Testis (tissue), 3 donors: Measurements from ENCODE around the gene ARMC12. TPM values are rescaled to one million over a fixed set of nuclear protein-coding genes. Genes with fewer than 3 reads are reported as not detected.

Source experiments
- DNase-seq: peaks from one replicate; pipeline ENCODE4 v3.0.0-alpha.2; 2019
- H3K27ac ChIP-seq, 2 donors: fragments of 200-600 bp; sonication (generic); one replicate each; pipeline ENCODE4 v1.5.1; 2019
- H3K27me3 ChIP-seq: fragments of 200-600 bp; sonication (generic); one replicate; pipeline ENCODE4 v1.5.1; 2019
- H3K36me3 ChIP-seq: fragments of 200-600 bp; sonication (generic); one replicate; pipeline ENCODE4 v1.5.1; 2017; ENCODE audit warnings: low read depth; ENCODE audit errors: missing control alignments
- H3K4me1 ChIP-seq: fragments of 200-600 bp; sonication (generic); one replicate; pipeline ENCODE4 v1.5.1; 2019
- H3K4me3 ChIP-seq, 2 donors: fragments of 200-600 bp; sonication (generic); one replicate each; pipeline ENCODE4 v1.5.1; 2017 to 2019
- H3K9me3 ChIP-seq: fragments of 200-600 bp; sonication (generic); one replicate; pipeline ENCODE4 v1.5.1; 2017
- POLR2A ChIP-seq: fragments of 450-650 bp; IDR thresholded peaks from one replicate; pipeline ENCODE4 v1.6.1; 2017; ENCODE audit warnings: antibody characterized with exemption, mild to moderate bottlenecking, moderate library complexity
- WGBS, 2 donors: methylation state at CpG; one replicate each; pipeline ENCODE4 v1.1.5; 2018; 5-methylcytosine and 5-hydroxymethylcytosine counted together
- intact Hi-C: fragments of 100-400 bp; cut with DNase I; formaldehyde crosslinking; loops from one replicate; pipeline ENCODE4 v1.15.1; 2023; ENCODE audit warnings: low total_unique reads
- polyA plus RNA-seq: library from polyadenylated mRNA; stranded (reverse); fragments of 350-450 nt; fragmentation: Illumina TruSeq; extraction: RNeasy Lipid Tissue Mini Kit (QIAGEN cat#74804); gene quantifications from one replicate; pipeline ENCODE4 v1.2.3, GENCODE V29; 2014; ENCODE audit warnings: low read depth, low replicate concordance; ENCODE audit not compliant: insufficient read depth
- total RNA-seq, 2 donors: library from RNA; depleted of rRNA; stranded (reverse); fragments of >200 nt; gene quantifications; one replicate each; pipeline ENCODE4 v1.2.3, GENCODE V29; 2016
- TF ChIP-seq, protein P1 (sequence below), 3 experiments: fragments of 450-650 bp in 2 of 3; fragments of 200-600 bp in 1 of 3; sonication (generic) in 1 of 3; IDR thresholded peaks; one replicate each; pipeline ENCODE4 v1.5.1; 2016 to 2019; ENCODE audit warnings: antibody characterized with exemption in 3 of 3, mild to moderate bottlenecking in 2 of 3, moderate library complexity in 1 of 3

ARMC12 gene
- total and polyA plus RNA-seq, 3 donors from 2014 or later = 46.8 to 104 (median 84.9) TPM

DNA sequence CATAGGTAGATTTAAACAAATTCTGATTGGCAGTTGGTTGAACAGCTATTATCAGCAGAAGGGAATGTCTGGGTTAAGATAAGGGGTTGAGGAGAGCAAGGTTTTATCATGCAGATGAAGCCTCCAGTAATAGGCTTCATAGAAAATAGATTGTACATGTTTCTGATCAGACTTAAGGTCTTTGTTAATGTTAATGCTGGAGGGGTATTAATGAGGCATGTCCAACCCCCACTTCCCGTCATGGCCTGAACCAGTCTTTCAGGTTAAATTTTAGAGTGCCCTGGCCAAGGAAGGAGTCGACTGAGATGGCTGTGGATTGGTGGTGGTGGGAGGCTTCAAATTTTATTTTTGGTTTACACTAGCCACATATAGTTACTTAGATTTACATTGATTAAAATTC, 47.4 kb downstream of the ARMC12 start:
- no peaks in the 10 kb centered on the region for H3K36me3 ChIP-seq
- intact Hi-C loops = no loop called here
- H3K4me1 ChIP-seq = no peaks in the 10 kb centered on the region
- no peaks in the 10 kb centered on the region for H3K27me3 ChIP-seq
- no peak for DNase-seq
- no peak overlapping the region for H3K4me3 ChIP-seq
- no peaks in the 10 kb centered on the region for H3K9me3 ChIP-seq
- WGBS, 2 donors = 73 to 79% methylated on average over 2 of the region's 2 CpGs
- TF ChIP-seq, protein P1, sequence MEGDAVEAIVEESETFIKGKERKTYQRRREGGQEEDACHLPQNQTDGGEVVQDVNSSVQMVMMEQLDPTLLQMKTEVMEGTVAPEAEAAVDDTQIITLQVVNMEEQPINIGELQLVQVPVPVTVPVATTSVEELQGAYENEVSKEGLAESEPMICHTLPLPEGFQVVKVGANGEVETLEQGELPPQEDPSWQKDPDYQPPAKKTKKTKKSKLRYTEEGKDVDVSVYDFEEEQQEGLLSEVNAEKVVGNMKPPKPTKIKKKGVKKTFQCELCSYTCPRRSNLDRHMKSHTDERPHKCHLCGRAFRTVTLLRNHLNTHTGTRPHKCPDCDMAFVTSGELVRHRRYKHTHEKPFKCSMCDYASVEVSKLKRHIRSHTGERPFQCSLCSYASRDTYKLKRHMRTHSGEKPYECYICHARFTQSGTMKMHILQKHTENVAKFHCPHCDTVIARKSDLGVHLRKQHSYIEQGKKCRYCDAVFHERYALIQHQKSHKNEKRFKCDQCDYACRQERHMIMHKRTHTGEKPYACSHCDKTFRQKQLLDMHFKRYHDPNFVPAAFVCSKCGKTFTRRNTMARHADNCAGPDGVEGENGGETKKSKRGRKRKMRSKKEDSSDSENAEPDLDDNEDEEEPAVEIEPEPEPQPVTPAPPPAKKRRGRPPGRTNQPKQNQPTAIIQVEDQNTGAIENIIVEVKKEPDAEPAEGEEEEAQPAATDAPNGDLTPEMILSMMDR (IDR thresholded peaks at IDR 0.05) = no peak
- no peak for TF ChIP-seq POLR2A
- H3K27ac ChIP-seq = no peak overlapping the region

DNA sequence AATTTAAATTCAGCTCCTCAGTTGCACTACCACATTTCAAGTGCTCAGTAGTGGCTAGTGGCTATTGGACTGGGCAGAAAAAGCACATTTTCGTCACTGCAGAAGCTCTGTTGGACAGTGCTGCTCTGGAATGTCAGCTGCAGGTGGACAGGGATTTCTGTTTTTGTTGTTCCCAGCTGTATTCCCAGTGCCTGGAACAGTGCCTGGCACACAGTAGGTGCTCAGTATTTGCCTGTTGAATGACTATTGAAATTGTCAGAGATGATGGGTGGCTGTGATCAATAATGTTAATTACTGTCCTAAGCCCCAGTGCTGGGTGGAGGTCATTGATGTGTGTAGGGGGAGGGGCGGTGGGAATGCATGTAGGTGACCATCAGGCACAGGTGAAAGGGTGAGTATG, 49.4 kb downstream of the ARMC12 start:
- Histone ChIP-seq H3K4me3 (no peak overlapping the region), H3K27ac (no peak overlapping the region), H3K36me3 (no peaks in the 10 kb centered on the region), H3K9me3 (no peaks in the 10 kb centered on the region), H3K4me1 (no peaks in the 10 kb centered on the region), H3K27me3 (no peaks in the 10 kb centered on the region)
- intact Hi-C loops = no loop called here
- no peak for TF ChIP-seq POLR2A
- TF ChIP-seq, protein P1 (IDR thresholded peaks at IDR 0.05) = no peak
- no peak for DNase-seq
- 56 to 65% methylated on average over 2 of the region's 2 CpGs for WGBS, 2 donors

DNA sequence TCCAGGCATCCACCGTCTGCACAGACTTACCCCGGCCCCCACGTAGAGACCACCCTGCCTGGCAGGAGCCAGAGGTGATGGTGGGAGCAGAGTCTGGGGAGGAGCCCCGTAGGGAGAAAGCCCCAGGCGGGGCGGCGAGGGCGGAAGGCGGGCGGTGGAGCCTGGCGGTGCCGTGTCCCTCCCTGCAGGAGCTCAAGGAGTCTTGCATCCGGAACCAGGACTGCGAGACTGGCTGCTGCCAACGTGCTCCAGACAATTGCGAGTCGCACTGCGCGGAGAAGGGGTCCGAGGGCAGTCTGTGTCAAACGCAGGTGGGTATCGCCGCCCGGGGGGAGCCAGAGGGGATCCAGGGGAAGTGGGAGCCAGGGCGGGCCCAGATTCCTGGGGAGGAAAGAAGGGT, 50.0 kb downstream of the ARMC12 start:
- no peaks in the 10 kb centered on the region for H3K9me3 ChIP-seq
- intact Hi-C loops = loop anchor here (1.0 kb wide), 1 partner anchor 11 kb away; no protein-coding TSS in a partner anchor
- H3K36me3 ChIP-seq = no peaks in the 10 kb centered on the region
- no peak overlapping the region for H3K27ac ChIP-seq
- DNase-seq = no peak
- H3K4me1 ChIP-seq = no peaks in the 10 kb centered on the region
- WGBS, 2 donors = 19 to 38% methylated on average over 25 of the region's 25 CpGs
- TF ChIP-seq, protein P1 (IDR thresholded peaks at IDR 0.05) = no peak
- TF ChIP-seq POLR2A = no peak
- H3K27me3 ChIP-seq = no peaks in the 10 kb centered on the region
- H3K4me3 ChIP-seq = peak overlapping the region; percentile 24 to 40

DNA sequence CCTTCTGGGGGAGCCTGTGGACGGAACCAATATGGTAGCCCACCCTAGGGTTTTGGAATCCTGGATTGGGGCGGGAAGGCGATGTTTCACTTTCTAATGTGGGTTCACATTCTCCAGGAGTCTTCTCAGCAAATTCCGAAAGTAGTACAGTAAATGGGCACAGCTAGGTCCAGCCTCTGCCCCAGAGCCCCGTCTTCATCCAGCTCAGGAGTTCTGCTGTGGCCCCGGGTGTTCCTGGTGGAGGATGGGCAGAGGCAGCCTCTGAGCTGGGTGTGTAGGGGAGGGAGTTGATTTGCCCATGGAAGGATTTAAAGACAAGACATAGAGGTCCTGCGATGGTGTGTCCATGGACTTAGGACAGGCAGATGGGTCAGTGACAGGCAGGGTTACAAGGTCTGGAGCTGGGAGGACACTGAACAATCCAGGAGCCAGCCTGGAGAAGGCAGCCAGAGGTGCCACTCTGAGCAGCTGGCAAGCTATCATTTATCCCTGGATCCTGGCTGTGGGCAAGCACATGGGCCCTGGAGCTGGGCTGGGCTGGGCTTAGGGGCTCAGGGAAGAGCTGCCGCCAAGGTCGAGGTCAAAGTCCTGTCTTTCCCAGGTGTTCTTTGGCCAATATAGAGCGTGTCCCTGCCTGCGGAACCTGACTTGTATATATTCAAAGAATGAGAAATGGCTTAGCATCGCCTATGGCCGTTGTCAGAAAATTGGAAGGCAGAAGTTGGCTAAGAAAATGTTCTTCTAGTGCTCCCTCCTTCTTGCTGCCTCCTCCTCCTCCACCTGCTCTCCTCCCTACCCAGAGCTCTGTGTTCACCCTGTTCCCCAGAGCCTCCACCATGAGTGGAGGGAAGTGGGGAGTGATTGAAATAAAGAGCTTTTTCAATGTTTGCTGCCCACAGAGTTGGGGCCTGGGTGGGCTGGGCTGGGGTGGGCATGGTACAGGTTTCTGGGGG, 50.7 kb downstream of the ARMC12 start:
- intact Hi-C loops = loop anchor here (1.0 kb wide), 1 partner anchor 11 kb away; no protein-coding TSS in a partner anchor
- WGBS, 2 donors = 68 to 76% methylated on average over 13 of the region's 13 CpGs
- no peaks in the 10 kb centered on the region for H3K36me3 ChIP-seq
- H3K27ac ChIP-seq = no peak overlapping the region
- DNase-seq = no peak
- H3K4me1 ChIP-seq = no peaks in the 10 kb centered on the region
- H3K27me3 ChIP-seq = no peaks in the 10 kb centered on the region
- no peaks in the 10 kb centered on the region for H3K9me3 ChIP-seq
- peak overlapping the region; percentile 24 to 40 for H3K4me3 ChIP-seq
- TF ChIP-seq, protein P1 (IDR thresholded peaks at IDR 0.05) = no peak
- no peak for TF ChIP-seq POLR2A
